AG04449 (cell line): ENCODE data around the gene CMIP.
"Not testable (repeated sequence)": the region's sequence is repeated elsewhere in the genome, so short reads cannot be mapped to it uniquely, and the experiment has no call there.

Source experiments
- CTCF ChIA-PET: fragments of 350-600 bp; formaldehyde crosslinking; extraction: SDS; loops from one replicate; lab custom pipeline; 2021; ENCODE audit warnings: antibody characterized with exemption; lab: Yijun Ruan, JAX
- POLR2A ChIA-PET: fragments of 400-600, 350-600 bp; formaldehyde crosslinking; extraction: SDS; loops from one replicate; lab custom pipeline; 2020; ENCODE audit warnings: antibody characterized with exemption, inconsistent platforms; lab: Yijun Ruan, JAX
- DNase-seq: peaks from one replicate; pipeline ENCODE4 v3.0.0-alpha.2; 2010; ENCODE audit warnings: low read depth, low spot score
- H3K4me3 ChIP-seq: 2 replicates; pipeline ENCODE4 v1.5.1; 2011; ENCODE audit warnings: low read depth, mild to moderate bottlenecking, control low read depth, low read length
- TF ChIP-seq, protein P1 (sequence below): IDR thresholded peaks from one replicate; pipeline ENCODE4 v1.5.1; 2011; ENCODE audit warnings: mild to moderate bottlenecking, moderate library complexity, low read length, control low read depth, inconsistent platforms; ENCODE audit not compliant: insufficient read depth; ENCODE audit errors: missing control alignments

CMIP gene

DNA sequence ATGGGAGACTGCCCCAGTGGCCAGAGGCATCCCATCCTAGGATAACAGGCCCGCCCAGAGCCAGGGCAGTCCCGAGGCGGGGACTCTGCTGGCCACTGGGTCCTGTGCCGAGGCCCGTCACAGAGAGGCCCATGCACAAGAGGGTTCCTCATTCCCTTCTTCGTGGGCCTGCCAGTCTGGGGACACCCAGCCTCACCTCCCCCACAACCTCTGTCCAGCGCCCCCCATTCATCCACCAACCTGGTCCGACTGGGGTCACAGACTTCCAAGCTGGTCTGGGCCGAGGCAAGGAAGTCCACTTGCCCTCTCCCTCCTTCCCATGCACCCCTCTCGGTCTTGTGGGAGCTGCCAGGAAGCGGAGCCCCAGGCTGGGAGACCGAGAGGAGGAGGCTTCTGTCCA lies 240.3 kb downstream of the CMIP start:
- CTCF ChIA-PET: no interaction called here
- POLR2A ChIA-PET: no interaction called here
- DNase-seq: no peak
- no peak overlapping the region for H3K4me3 ChIP-seq
- TF ChIP-seq, protein P1, sequence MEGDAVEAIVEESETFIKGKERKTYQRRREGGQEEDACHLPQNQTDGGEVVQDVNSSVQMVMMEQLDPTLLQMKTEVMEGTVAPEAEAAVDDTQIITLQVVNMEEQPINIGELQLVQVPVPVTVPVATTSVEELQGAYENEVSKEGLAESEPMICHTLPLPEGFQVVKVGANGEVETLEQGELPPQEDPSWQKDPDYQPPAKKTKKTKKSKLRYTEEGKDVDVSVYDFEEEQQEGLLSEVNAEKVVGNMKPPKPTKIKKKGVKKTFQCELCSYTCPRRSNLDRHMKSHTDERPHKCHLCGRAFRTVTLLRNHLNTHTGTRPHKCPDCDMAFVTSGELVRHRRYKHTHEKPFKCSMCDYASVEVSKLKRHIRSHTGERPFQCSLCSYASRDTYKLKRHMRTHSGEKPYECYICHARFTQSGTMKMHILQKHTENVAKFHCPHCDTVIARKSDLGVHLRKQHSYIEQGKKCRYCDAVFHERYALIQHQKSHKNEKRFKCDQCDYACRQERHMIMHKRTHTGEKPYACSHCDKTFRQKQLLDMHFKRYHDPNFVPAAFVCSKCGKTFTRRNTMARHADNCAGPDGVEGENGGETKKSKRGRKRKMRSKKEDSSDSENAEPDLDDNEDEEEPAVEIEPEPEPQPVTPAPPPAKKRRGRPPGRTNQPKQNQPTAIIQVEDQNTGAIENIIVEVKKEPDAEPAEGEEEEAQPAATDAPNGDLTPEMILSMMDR: no peak

DNA sequence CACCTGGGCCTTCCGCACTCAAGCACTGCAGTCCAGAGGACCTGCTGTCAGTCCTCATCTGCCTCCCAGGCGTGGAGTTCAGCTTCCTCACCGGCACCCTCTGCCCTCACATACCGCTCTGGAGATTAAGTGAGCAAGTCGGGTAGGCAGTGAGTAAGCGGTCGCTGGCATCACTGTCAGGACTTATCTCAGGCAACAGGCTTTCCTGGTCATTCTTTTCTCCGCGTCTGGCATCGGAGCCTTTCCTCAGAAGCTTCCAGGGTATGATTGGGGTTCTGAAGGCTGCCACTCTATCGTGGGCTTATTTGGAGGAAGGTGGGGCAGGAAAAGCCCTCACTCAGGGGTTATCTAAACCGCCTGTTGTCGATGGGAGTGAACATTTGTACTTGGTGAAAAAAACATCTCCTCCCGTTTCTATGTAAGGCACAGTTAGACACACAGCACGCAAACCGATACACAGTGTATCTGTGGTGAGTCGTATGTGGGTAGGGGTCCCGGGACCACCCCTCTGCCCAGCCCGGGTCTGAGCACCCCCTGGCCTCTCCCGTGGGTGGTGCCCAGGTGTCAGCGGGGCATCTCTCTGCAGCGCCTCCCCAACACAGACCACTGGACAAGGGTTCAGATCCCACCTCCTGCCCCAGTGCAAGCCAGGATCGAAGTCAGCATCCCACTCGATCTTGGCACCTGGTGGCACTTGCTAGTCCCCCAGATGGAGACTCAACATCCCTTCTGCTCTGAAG lies 242.0 kb downstream of the CMIP start:
- CTCF ChIA-PET: interaction anchor here (1.1 kb wide), 1 partner anchor 10 kb away, joined by 3 read pairs; no protein-coding TSS in a partner anchor

DNA sequence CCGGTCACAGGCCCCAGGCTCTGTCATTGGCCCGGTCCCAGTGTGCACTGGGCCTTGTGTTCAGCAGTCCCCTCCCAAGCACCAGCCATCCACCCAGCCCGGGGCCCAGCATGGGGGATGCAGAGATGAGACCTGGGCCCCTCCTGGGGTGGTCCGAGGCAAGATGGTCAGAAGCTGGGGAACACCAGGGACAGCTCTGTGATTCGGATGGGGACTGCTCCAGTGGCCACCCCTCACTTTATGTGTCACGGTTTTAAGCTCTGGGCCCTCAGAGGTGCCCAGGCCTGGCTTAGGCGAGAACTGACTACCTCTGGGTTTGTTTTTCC lies 242.5 kb downstream of the CMIP start:
- TF ChIP-seq, protein P1: no peak
- DNase-seq: no peak
- CTCF ChIA-PET: interaction anchor here (1.0 kb wide), 1 partner anchor 11 kb away, joined by 5 read pairs; no protein-coding TSS in a partner anchor
- no peak overlapping the region for H3K4me3 ChIP-seq
- POLR2A ChIA-PET: no interaction called here

More for the DNA sequence above, 242.0 kb downstream of the CMIP start:
- POLR2A ChIA-PET: no interaction called here
- H3K4me3 ChIP-seq: no peak overlapping the region
- DNase-seq: no peak
- TF ChIP-seq, protein P1: no peak

DNA sequence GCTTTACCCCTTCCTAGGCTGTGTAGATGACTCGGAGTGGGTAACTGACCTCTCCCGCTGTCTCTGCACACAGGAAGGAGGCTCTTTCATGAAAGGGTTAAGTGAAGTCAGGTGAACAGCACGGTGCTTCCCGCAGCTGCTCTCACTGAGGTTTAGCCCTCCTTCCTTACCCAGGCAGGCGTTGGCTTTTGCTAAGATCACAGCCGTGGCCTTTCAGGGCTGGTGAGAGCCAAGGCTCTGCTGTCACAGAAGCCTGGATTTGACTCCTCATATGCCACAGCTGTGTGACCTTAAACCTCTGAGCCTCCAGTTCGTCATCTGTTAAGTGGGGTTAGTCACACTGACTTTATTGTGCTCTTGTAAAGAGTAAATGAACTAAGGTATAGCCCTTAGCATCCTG lies 243.6 kb downstream of the CMIP start:
- no peak for DNase-seq
- POLR2A ChIA-PET: no interaction called here
- H3K4me3 ChIP-seq: no peak overlapping the region
- CTCF ChIA-PET: interaction anchor here (1.0 kb wide), 1 partner anchor 10 kb away, joined by 5 read pairs; no protein-coding TSS in a partner anchor
- TF ChIP-seq, protein P1: no peak

DNA sequence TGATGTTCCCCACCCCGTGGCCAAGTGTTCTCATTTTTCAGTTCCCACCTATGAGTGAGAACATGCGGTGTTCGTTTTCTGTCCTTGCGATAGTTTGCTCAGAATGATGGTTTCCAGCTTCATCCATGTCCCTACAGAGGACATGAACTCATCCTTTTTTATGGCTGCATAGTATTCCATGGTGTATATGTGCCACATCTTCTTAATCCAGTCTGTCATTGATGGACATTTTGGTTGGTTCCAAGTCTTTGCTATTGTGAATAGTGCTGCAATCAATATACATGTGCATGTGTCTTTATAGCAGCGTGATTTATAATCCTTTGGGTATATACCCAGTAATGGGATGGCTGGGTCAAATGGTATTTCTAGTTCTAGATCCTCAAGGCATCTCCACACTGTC lies 244.2 kb downstream of the CMIP start:
- DNase-seq, CTCF ChIA-PET, POLR2A ChIA-PET, H3K4me3 ChIP-seq: not testable (repeated sequence)

DNA sequence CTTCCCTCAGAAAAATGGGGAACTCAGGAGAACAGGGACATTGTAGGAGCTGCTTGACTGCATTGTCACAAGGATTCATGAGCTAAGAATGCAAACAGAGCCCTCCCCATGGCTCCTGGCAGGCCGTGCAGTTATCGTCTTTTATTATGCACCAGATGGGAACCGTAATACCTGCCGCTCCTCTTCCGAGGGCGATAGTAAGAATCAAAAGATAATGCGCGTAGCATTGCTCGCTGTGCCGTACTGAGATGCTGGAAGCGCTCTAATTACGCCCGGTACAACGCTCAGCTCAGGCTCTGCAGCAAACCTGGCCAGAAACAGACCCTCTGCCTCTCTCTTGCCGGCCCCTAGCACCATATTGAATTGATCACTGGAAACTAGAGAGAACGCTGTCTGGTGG lies 247.4 kb downstream of the CMIP start:
- no peak for DNase-seq
- H3K4me3 ChIP-seq: no peak overlapping the region
- TF ChIP-seq, protein P1: no peak
- ChIA-PET CTCF (interaction anchor here (1.3 kb wide), 1 partner anchor 11 kb away, joined by 4 read pairs; no protein-coding TSS in a partner anchor), POLR2A (no interaction called here)

DNA sequence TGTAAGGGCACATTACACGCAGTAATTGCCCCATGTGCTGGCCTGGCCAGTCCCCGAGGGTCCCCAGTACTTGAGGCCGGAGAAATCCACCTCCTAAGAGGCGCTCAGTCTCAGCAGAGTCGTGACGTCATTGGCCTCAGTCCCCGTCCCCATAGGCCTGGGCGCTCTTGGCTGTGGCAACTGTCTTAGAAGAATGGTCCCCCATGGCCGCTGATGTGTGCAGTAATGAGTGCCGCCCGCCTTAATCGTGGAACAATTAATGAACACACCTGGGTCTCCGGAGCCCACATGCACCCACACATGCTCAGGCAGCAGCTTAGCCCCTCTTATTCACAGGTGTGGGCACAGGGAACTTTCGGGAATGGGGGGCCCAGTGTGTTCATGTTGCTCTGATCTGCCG lies 248.0 kb downstream of the CMIP start:
- TF ChIP-seq, protein P1: no peak
- ChIA-PET CTCF (no interaction called here), POLR2A (no interaction called here)
- no peak overlapping the region for H3K4me3 ChIP-seq
- no peak for DNase-seq
